Measurements from ENCODE around the gene TMCC2.

Gene TMCC2

DNA sequence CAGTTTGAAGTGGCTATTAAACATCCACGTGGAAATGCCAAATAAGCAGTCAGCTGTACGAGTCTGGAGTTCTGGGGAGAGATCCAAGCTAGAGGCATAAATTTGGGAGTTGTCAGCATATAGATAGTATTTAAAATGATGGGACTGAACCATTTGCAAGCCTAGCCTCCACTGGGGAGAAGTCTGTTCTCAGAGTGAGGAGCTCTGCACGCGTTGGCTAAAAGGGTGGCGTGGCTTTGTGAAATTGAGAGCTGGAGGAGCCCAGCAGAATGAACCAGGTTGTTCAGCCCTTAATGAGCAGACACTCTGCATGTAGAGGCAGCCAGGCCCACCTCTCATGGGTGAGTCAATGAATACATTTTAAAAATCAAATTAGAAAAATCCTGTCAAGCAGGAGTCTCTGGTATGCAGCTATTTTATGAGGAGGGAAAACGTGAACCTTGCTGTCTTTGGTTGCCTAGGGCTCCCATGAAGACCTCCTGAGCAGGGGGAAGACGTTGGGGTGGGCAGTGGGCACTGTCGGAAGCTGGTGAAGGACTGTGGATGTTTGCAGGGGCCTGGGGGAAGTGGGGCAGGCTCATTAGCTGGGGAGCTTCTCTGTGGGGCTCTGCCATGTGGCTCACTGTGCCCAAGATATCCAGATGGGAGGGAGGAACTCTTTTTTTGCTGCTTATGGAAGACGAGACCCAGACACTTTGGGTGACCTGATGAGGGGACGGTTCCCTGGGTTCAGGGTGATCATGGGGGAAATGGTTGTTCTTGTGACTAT is 18.8 kb downstream of the TMCC2 start:
- no peak overlapping the region for H3K4me3 ChIP-seq (ENCODE audit: low read length)
- no peak for DNase-seq (ENCODE audit: low read depth)
- no peak for TF ChIP-seq CTCF (conservative IDR thresholded peaks at IDR 0.05; ENCODE audit: low read depth, low read length)

- DNase-seq (ENCODE audit: low read depth), result no peak
- no peak for TF ChIP-seq CTCF (conservative IDR thresholded peaks at IDR 0.05; ENCODE audit: low read depth, low read length)
These were observed 19.6 kb downstream of the TMCC2 start for GRCh38 chr1:205247130-205247921.

GRCh38 chr1:205248793-205249601 is 21.3 kb downstream of the TMCC2 start:
- TF ChIP-seq CTCF (conservative IDR thresholded peaks at IDR 0.05; ENCODE audit: low read depth, low read length), result no peak
- DNase-seq (ENCODE audit: low read depth), result no peak
- H3K4me3 ChIP-seq (ENCODE audit: low read length), result no peak overlapping the region

More at GRCh38 chr1:205247130-205247921, 19.6 kb downstream of the TMCC2 start:
- H3K4me3 ChIP-seq (ENCODE audit: low read length), result no peak overlapping the region

DNA sequence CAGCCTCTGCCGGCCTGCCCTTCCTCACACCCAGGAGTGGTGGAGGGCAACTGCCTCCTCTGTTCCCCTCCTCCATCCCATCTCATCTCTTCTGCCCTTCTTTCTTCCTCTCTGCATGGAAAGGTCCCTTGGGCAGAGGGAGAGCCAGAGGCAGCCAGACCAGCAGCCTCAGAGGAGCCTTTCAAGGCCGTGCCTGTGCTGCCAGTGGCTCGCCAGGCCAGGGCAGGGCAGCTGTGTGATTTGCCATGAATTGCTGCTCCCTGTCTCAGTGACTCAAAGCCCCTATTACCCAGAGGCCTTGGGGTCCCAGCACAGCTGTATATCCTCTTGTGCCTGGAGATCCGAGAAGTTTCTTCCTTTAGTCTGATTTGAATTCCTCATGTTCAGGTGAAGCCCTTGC is 21.9 kb downstream of the TMCC2 start:
- no peak overlapping the region for H3K4me3 ChIP-seq (ENCODE audit: low read length)
- no peak for TF ChIP-seq CTCF (conservative IDR thresholded peaks at IDR 0.05; ENCODE audit: low read depth, low read length)
- DNase-seq (ENCODE audit: low read depth), result no peak

- no peak for DNase-seq (ENCODE audit: low read depth)
- no peak for TF ChIP-seq CTCF (conservative IDR thresholded peaks at IDR 0.05; ENCODE audit: low read depth, low read length)
- H3K4me3 ChIP-seq (ENCODE audit: low read length), result no peak overlapping the region
These were observed 23.0 kb downstream of the TMCC2 start for GRCh38 chr1:205250699-205251098.

DNA sequence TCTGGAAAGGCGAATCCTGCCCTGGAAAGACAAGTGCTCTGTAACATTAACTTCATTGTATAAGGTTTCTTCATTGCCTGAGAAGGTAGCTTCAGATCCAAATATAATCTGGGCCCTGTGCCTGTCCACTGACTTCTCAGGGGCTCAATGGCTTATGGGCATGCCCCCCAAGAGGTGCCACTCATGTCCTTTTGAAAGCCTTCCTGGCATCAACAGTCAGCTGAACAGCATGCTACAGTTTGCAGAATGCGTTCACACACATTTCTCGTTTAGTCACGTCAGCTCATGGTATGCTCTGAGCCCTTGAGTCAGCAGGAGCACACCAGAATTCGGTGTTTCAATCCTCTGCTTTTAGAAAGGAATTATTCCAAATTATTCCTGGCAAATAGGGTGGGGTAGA is 23.8 kb downstream of the TMCC2 start:
- H3K4me3 ChIP-seq (ENCODE audit: low read length), result no peak overlapping the region
- TF ChIP-seq CTCF (conservative IDR thresholded peaks at IDR 0.05; ENCODE audit: low read depth, low read length), result no peak
- no peak for DNase-seq (ENCODE audit: low read depth)
